HEK293 (cell line): ENCODE results near the gene SARNP.

Experiments used
- FEZF1 ChIP-seq: fragments of 450-650 bp; formaldehyde crosslinking; IDR thresholded peaks from 2 replicates; pipeline ENCODE4 v1.5.1; 2016; ENCODE audit warnings: missing biosample characterization, missing genetic modification characterization
- KLF1 ChIP-seq: fragments of 450-650 bp; formaldehyde crosslinking; IDR thresholded peaks from 2 replicates; pipeline ENCODE4 v1.5.1; 2016; ENCODE audit warnings: missing biosample characterization, missing genetic modification characterization
- KLF9 ChIP-seq: fragments of 450-650 bp; formaldehyde crosslinking; IDR thresholded peaks from 2 replicates; pipeline ENCODE4 v1.5.1; 2016; ENCODE audit warnings: missing biosample characterization, missing genetic modification characterization, low read depth
- MYNN ChIP-seq: fragments of 450-650 bp; formaldehyde crosslinking; IDR thresholded peaks from 2 replicates; pipeline ENCODE4 v1.5.1; 2016; ENCODE audit warnings: missing biosample characterization, missing genetic modification characterization, borderline replicate concordance
- PRDM1 ChIP-seq: fragments of 450-650 bp; formaldehyde crosslinking; IDR thresholded peaks from 2 replicates; pipeline ENCODE4; 2016; ENCODE audit warnings: missing biosample characterization, missing genetic modification characterization
- ZNF133 ChIP-seq: fragments of 450-650 bp; formaldehyde crosslinking; IDR thresholded peaks from 2 replicates; pipeline ENCODE4 v1.5.1; 2016; ENCODE audit warnings: missing biosample characterization, missing genetic modification characterization
- ZNF16 ChIP-seq: fragments of 450-650 bp; formaldehyde crosslinking; IDR thresholded peaks from 2 replicates; pipeline ENCODE4 v1.5.1; 2016; ENCODE audit warnings: low read depth, missing biosample characterization, missing genetic modification characterization
- ZNF184 ChIP-seq: fragments of 450-650 bp; IDR thresholded peaks from 2 replicates; pipeline ENCODE4 v1.5.1; 2018; ENCODE audit warnings: missing biosample characterization, mild to moderate bottlenecking, missing genetic modification characterization
- ZNF239 ChIP-seq: fragments of 450-650 bp; formaldehyde crosslinking; IDR thresholded peaks from 2 replicates; pipeline ENCODE4 v1.5.1; 2016; ENCODE audit warnings: missing biosample characterization, missing genetic modification characterization
- ZNF302 ChIP-seq: fragments of 450-650 bp; formaldehyde crosslinking; IDR thresholded peaks from 2 replicates; pipeline ENCODE4 v1.5.1; 2016; ENCODE audit warnings: missing biosample characterization, missing genetic modification characterization, low read depth
- ZNF341 ChIP-seq: fragments of 450-650 bp; formaldehyde crosslinking; IDR thresholded peaks from 2 replicates; pipeline ENCODE4; 2016; ENCODE audit warnings: low read depth, missing biosample characterization, missing genetic modification characterization
- ZNF350 ChIP-seq: fragments of 450-650 bp; formaldehyde crosslinking; IDR thresholded peaks from 2 replicates; pipeline ENCODE4 v1.5.0; 2017; ENCODE audit warnings: missing biosample characterization, mild to moderate bottlenecking, missing genetic modification characterization
- ZNF366 ChIP-seq: fragments of 450-650 bp; formaldehyde crosslinking; conservative IDR thresholded peaks from 2 replicates; pipeline ENCODE4 v1.5.1; 2016; ENCODE audit warnings: missing biosample characterization, missing genetic modification characterization
- ZNF558 ChIP-seq: fragments of 450-650 bp; formaldehyde crosslinking; IDR thresholded peaks from 2 replicates; pipeline ENCODE4 v1.5.1; 2016; ENCODE audit warnings: missing biosample characterization, missing genetic modification characterization
- ZNF561 ChIP-seq: fragments of 450-650 bp; IDR thresholded peaks from 2 replicates; pipeline ENCODE4 v1.5.1; 2018; ENCODE audit warnings: missing biosample characterization, missing genetic modification characterization, borderline replicate concordance
- ZNF623 ChIP-seq: fragments of 450-650 bp; formaldehyde crosslinking; IDR thresholded peaks from 2 replicates; pipeline ENCODE4 v1.5.1; 2016; ENCODE audit warnings: missing biosample characterization, missing genetic modification characterization
- ZNF677 ChIP-seq: fragments of 450-650 bp; IDR thresholded peaks from 2 replicates; pipeline ENCODE4 v1.5.0; 2018; ENCODE audit warnings: missing biosample characterization, mild to moderate bottlenecking, missing genetic modification characterization, moderate library complexity
- ZNF792 ChIP-seq: fragments of 450-650 bp; formaldehyde crosslinking; IDR thresholded peaks from 2 replicates; pipeline ENCODE4 v1.5.1; 2016; ENCODE audit warnings: missing biosample characterization, missing genetic modification characterization
- ZNF843 ChIP-seq: fragments of 450-650 bp; formaldehyde crosslinking; IDR thresholded peaks from 2 replicates; pipeline ENCODE4 v1.5.1; 2016; ENCODE audit warnings: missing biosample characterization, missing genetic modification characterization
- ZSCAN30 ChIP-seq: fragments of 450-650 bp; IDR thresholded peaks from 2 replicates; pipeline ENCODE4 v1.5.1; 2018; ENCODE audit warnings: missing biosample characterization, mild to moderate bottlenecking, missing genetic modification characterization, moderate library complexity
- TF ChIP-seq, protein P1 (sequence below): fragments of 450-650 bp; formaldehyde crosslinking; IDR thresholded peaks from 2 replicates; pipeline ENCODE4 v1.5.1; 2016; ENCODE audit warnings: missing biosample characterization, missing genetic modification characterization
- TF ChIP-seq, protein P2 (sequence below): fragments of 450-650 bp; formaldehyde crosslinking; IDR thresholded peaks from 2 replicates; pipeline ENCODE4 v1.5.1; 2016; ENCODE audit warnings: missing biosample characterization, missing genetic modification characterization
- TF ChIP-seq, protein P3 (sequence below): fragments of 450-650 bp; formaldehyde crosslinking; optimal IDR thresholded peaks from 2 replicates; pipeline ENCODE3; 2016; ENCODE audit warnings: missing biosample characterization, mild to moderate bottlenecking, missing genetic modification characterization
- TF ChIP-seq, protein P4 (sequence below): fragments of 450-650 bp; formaldehyde crosslinking; IDR thresholded peaks from 2 replicates; pipeline ENCODE4 v1.5.1; 2016; ENCODE audit warnings: missing biosample characterization, missing genetic modification characterization
- TF ChIP-seq, protein P5 (sequence below): fragments of 450-650 bp; formaldehyde crosslinking; IDR thresholded peaks from 2 replicates; pipeline ENCODE4 v1.5.1; 2016; ENCODE audit warnings: missing biosample characterization, missing genetic modification characterization
- TF ChIP-seq, protein P6 (sequence below): fragments of 450-650 bp; formaldehyde crosslinking; IDR thresholded peaks from 2 replicates; pipeline ENCODE4 v1.5.1; 2016; ENCODE audit warnings: missing biosample characterization, missing genetic modification characterization
- TF ChIP-seq, protein P7 (sequence below): fragments of 450-650 bp; formaldehyde crosslinking; IDR thresholded peaks from 2 replicates; pipeline ENCODE4 v1.5.1; 2016; ENCODE audit warnings: missing biosample characterization, missing genetic modification characterization
- TF ChIP-seq, protein P8 (sequence below): IDR thresholded peaks from 2 replicates; pipeline ENCODE4 v1.6.1; 2011; ENCODE audit warnings: mild to moderate bottlenecking, low read depth, low read length, borderline replicate concordance

Gene SARNP

DNA sequence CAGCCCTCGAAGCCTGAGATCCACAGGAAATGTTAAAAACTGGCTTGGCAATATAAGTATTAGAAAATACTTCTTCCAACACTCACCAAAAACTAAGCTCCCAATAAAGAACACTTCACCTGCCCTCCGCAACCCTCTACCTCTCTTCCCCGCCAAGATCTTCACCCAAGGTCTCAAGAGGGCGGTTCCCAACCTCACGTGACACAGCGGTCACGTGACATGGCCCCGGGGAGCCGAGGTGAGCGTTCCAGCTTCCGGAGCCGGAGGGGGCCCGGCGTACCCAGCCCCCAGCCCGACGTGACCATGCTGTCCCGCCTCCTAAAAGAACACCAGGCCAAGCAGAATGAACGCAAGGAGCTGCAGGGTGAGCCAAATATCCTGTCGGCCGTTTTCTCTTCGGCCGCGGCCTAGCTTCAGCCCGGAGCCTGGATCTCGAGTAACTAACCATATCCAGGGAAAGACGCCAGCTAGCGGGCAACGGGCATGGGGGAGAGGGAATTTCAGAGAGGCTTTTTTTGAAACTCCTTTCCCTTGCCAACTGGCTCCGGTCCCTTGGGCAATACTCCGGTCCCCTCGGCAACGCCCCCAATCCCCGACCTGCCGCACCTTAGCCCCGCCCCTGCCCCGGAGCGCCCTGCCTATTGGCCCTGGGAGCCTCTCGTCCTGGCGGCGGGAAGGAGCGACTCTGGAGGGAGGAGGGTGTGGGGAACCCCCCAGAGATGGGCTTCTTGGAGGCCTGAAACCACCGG is 101.5 kb downstream of the SARNP start, which contains the start of gene BLOC1S1 (continued):
- TF ChIP-seq, protein P1, sequence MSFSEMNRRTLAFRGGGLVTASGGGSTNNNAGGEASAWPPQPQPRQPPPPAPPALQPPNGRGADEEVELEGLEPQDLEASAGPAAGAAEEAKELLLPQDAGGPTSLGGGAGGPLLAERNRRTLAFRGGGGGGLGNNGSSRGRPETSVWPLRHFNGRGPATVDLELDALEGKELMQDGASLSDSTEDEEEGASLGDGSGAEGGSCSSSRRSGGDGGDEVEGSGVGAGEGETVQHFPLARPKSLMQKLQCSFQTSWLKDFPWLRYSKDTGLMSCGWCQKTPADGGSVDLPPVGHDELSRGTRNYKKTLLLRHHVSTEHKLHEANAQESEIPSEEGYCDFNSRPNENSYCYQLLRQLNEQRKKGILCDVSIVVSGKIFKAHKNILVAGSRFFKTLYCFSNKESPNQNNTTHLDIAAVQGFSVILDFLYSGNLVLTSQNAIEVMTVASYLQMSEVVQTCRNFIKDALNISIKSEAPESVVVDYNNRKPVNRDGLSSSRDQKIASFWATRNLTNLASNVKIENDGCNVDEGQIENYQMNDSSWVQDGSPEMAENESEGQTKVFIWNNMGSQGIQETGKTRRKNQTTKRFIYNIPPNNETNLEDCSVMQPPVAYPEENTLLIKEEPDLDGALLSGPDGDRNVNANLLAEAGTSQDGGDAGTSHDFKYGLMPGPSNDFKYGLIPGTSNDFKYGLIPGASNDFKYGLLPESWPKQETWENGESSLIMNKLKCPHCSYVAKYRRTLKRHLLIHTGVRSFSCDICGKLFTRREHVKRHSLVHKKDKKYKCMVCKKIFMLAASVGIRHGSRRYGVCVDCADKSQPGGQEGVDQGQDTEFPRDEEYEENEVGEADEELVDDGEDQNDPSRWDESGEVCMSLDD (tag by site-specific recombination) = peak; percentile 79
- TF ChIP-seq FEZF1 (tag by site-specific recombination) (peak; percentile 28), ZNF366 (tag by site-specific recombination) (peak; percentile 51), ZNF239 (no peak), ZNF350 (tag by site-specific recombination) (no peak), ZNF558 (peak; percentile 58; the same call in 1 of the 2 replicates), ZNF133 (tag by site-specific recombination) (no peak), ZNF561 (peak; percentile 92), ZNF677 (0 out of 2 replicates have a peak, but pooled peaks have one; percentile 18), KLF1 (peak; percentile 91), ZNF792 (tag by site-specific recombination) (no peak), MYNN (tag by site-specific recombination) (peak; percentile 45; the same call in 1 of the 2 replicates), ZNF16 (tag by site-specific recombination) (no peak), ZNF341 (tag by site-specific recombination) (no peak), ZNF302 (tag by site-specific recombination) (peak; percentile 61; the same call in 1 of the 2 replicates), PRDM1 (peak; percentile 8; the same call in 1 of the 2 replicates), ZNF184 (tag by site-specific recombination) (peak; percentile 45; the same call in 1 of the 2 replicates), ZNF623 (tag by site-specific recombination) (peak; percentile 45), ZSCAN30 (tag by site-specific recombination) (peak; percentile 82), ZNF843 (peak; percentile 77), KLF9 (tag by site-specific recombination) (peak; percentile 97)
- TF ChIP-seq, protein P2, sequence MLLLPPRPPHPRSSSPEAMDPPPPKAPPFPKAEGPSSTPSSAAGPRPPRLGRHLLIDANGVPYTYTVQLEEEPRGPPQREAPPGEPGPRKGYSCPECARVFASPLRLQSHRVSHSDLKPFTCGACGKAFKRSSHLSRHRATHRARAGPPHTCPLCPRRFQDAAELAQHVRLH (tag by site-specific recombination) = peak; percentile 95
- TF ChIP-seq, protein P3, sequence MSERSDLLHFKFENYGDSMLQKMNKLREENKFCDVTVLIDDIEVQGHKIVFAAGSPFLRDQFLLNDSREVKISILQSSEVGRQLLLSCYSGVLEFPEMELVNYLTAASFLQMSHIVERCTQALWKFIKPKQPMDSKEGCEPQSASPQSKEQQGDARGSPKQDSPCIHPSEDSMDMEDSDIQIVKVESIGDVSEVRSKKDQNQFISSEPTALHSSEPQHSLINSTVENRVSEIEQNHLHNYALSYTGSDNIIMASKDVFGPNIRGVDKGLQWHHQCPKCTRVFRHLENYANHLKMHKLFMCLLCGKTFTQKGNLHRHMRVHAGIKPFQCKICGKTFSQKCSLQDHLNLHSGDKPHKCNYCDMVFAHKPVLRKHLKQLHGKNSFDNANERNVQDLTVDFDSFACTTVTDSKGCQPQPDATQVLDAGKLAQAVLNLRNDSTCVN (tag by site-specific recombination) = peak; percentile 36
- TF ChIP-seq, protein P4, sequence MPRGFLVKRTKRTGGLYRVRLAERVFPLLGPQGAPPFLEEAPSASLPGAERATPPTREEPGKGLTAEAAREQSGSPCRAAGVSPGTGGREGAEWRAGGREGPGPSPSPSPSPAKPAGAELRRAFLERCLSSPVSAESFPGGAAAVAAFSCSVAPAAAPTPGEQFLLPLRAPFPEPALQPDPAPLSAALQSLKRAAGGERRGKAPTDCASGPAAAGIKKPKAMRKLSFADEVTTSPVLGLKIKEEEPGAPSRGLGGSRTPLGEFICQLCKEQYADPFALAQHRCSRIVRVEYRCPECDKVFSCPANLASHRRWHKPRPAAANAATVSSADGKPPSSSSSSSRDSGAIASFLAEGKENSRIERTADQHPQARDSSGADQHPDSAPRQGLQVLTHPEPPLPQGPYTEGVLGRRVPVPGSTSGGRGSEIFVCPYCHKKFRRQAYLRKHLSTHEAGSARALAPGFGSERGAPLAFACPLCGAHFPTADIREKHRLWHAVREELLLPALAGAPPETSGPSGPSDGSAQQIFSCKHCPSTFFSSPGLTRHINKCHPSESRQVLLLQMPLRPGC = peak; percentile 90; the same call in 1 of the 2 replicates
- TF ChIP-seq, protein P5, sequence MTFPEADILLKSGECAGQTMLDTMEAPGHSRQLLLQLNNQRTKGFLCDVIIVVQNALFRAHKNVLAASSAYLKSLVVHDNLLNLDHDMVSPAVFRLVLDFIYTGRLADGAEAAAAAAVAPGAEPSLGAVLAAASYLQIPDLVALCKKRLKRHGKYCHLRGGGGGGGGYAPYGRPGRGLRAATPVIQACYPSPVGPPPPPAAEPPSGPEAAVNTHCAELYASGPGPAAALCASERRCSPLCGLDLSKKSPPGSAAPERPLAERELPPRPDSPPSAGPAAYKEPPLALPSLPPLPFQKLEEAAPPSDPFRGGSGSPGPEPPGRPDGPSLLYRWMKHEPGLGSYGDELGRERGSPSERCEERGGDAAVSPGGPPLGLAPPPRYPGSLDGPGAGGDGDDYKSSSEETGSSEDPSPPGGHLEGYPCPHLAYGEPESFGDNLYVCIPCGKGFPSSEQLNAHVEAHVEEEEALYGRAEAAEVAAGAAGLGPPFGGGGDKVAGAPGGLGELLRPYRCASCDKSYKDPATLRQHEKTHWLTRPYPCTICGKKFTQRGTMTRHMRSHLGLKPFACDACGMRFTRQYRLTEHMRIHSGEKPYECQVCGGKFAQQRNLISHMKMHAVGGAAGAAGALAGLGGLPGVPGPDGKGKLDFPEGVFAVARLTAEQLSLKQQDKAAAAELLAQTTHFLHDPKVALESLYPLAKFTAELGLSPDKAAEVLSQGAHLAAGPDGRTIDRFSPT = peak; percentile 63
- TF ChIP-seq, protein P6, sequence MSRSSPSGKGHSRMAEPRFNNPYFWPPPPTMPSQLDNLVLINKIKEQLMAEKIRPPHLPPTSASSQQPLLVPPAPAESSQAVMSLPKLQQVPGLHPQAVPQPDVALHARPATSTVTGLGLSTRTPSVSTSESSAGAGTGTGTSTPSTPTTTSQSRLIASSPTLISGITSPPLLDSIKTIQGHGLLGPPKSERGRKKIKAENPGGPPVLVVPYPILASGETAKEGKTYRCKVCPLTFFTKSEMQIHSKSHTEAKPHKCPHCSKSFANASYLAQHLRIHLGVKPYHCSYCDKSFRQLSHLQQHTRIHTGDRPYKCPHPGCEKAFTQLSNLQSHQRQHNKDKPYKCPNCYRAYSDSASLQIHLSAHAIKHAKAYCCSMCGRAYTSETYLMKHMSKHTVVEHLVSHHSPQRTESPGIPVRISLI = peak; percentile 85
- TF ChIP-seq, protein P7, sequence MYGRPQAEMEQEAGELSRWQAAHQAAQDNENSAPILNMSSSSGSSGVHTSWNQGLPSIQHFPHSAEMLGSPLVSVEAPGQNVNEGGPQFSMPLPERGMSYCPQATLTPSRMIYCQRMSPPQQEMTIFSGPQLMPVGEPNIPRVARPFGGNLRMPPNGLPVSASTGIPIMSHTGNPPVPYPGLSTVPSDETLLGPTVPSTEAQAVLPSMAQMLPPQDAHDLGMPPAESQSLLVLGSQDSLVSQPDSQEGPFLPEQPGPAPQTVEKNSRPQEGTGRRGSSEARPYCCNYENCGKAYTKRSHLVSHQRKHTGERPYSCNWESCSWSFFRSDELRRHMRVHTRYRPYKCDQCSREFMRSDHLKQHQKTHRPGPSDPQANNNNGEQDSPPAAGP (tag by site-specific recombination) = peak; percentile 94
- TF ChIP-seq, protein P8, sequence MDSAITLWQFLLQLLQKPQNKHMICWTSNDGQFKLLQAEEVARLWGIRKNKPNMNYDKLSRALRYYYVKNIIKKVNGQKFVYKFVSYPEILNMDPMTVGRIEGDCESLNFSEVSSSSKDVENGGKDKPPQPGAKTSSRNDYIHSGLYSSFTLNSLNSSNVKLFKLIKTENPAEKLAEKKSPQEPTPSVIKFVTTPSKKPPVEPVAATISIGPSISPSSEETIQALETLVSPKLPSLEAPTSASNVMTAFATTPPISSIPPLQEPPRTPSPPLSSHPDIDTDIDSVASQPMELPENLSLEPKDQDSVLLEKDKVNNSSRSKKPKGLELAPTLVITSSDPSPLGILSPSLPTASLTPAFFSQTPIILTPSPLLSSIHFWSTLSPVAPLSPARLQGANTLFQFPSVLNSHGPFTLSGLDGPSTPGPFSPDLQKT = peak; percentile 59; the same call in 1 of the 2 replicates
